Hepatocyte (in vitro differentiated cells): ENCODE measurements around the gene ZC3H4.

Experiments
- CTCF ChIP-seq: fragments of 200-600 bp; sonication (generic); IDR thresholded peaks from 2 replicates; pipeline ENCODE4 v1.5.1; 2016; ENCODE audit warnings: antibody characterized with exemption, mild to moderate bottlenecking; ENCODE audit not compliant: poor library complexity
- EZH2 ChIP-seq: fragments of 200-600 bp; sonication (generic); IDR thresholded peaks from 2 replicates; pipeline ENCODE4 v1.6.1; 2016; ENCODE audit warnings: antibody characterized with exemption, mild to moderate bottlenecking, borderline replicate concordance
- EZH2phosphoT487 ChIP-seq: fragments of 200-600 bp; sonication (generic); IDR thresholded peaks from one replicate; pipeline ENCODE4 v1.6.1; 2018; ENCODE audit warnings: antibody characterized with exemption, mild to moderate bottlenecking, low read depth, moderate library complexity; ENCODE audit not compliant: unreplicated experiment, severe bottlenecking

DNA sequence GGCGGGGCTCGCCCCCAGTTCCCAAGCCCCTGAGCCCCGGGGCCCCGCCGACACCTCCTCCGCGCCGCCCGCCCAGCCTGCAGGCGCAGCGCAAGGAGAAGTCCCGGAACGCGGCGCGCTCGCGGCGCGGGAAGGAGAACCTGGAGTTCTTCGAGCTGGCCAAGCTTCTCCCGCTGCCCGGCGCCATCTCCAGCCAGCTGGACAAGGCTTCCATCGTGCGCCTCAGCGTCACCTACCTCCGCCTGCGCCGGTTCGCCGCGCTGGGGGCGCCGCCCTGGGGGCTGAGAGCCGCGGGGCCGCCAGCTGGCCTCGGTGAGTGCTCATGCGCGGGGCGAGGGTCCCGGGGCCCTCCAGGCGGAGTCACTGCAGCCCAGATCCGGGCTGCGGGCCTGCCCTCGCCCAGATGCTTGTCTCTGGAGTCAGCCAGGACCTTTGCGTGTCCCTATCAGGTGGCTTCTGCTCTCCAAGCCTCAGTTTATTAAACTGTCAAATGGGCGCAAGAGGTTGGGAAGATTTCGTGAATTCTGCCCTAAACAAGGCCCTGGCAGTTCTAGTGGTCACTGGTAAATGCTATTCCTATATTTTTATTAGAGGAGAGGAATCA is 91.9 kb downstream of the ZC3H4 start:
- TF ChIP-seq CTCF (no peak), EZH2 (peak; percentile 97), EZH2phosphoT487 (peak; percentile 31)
